IMR-90 (cell line): ENCODE results near the gene RBM8A. TPM values are rescaled to one million over a fixed set of nuclear protein-coding genes. Genes with fewer than 3 reads are reported as not detected.

Source experiments
- ATAC-seq: fragments of 200-7000 bp; cut with Tn5 transposase; 2 replicates; pipeline ENCODE4 v1.9.1; 2020; ENCODE audit warnings: low read depth, mild to moderate bottlenecking, moderate library complexity
- BruUV-seq: library from RNA; stranded (reverse); fragments of 400-500 nt; replicated peaks from 2 replicates; lab custom pipeline; 2021; lab: Mats Ljungman, UMichigan
- CTCF ChIA-PET: fragments of 300-600 bp; formaldehyde crosslinking; extraction: SDS; loops from one replicate; lab custom pipeline; 2021; ENCODE audit warnings: antibody characterized with exemption; lab: Yijun Ruan, JAX
- POLR2A ChIA-PET: fragments of 300-600 bp; sonication (Branson Sonifier 250); formaldehyde crosslinking; loops from one replicate; lab custom pipeline; 2022; ENCODE audit warnings: antibody characterized with exemption; ENCODE audit not compliant: unreplicated experiment; lab: Charles Lee
- DNase-seq: peaks from one replicate; pipeline ENCODE4 v3.0.0; 2013
- H2AFZ ChIP-seq: replicated peaks from 2 replicates; pipeline ENCODE3; 2013; ENCODE audit warnings: low read length, mild to moderate bottlenecking; ENCODE audit not compliant: poor library complexity
- H2AK5ac ChIP-seq: 2 replicates; pipeline ENCODE4 v1.6.1; 2013; ENCODE audit warnings: low read depth, low read length, inconsistent platforms
- H2AK9ac ChIP-seq: replicated peaks from 2 replicates; pipeline ENCODE3; 2013; ENCODE audit warnings: mild to moderate bottlenecking, low read depth, low read length, moderate library complexity; ENCODE audit not compliant: poor library complexity
- H2BK120ac ChIP-seq: 2 replicates; pipeline ENCODE4 v1.6.1; 2013; ENCODE audit warnings: low read depth, low read length, inconsistent platforms
- H2BK15ac ChIP-seq: 3 replicates; pipeline ENCODE4 v1.6.1; 2013; ENCODE audit warnings: low read depth, low read length, inconsistent platforms
- H2BK20ac ChIP-seq: 2 replicates; pipeline ENCODE4 v1.6.1; 2013; ENCODE audit warnings: low read depth, mild to moderate bottlenecking, inconsistent platforms, low read length, moderate library complexity
- H2BK5ac ChIP-seq: 2 replicates; pipeline ENCODE4 v1.6.1; 2013; ENCODE audit warnings: mild to moderate bottlenecking, low read depth, low read length, inconsistent platforms; ENCODE audit not compliant: poor library complexity, severe bottlenecking
- H3K14ac ChIP-seq: replicated peaks from 2 replicates; pipeline ENCODE4 v1.6.1; 2013; ENCODE audit warnings: low read depth, low read length, inconsistent platforms
- H3K18ac ChIP-seq: 2 replicates; pipeline ENCODE4 v1.6.1; 2013; ENCODE audit warnings: low read depth, low read length, control low read depth
- H3K23ac ChIP-seq: 2 replicates; pipeline ENCODE4 v1.6.1; 2013; ENCODE audit warnings: low read depth, low read length, inconsistent platforms
- H3K27ac ChIP-seq: 2 replicates; pipeline ENCODE4 v1.5.1; 2013; ENCODE audit warnings: mild to moderate bottlenecking, control low read depth, low read length; ENCODE audit not compliant: insufficient read depth
- H3K27me3 ChIP-seq: 2 replicates; pipeline ENCODE4 v1.6.1; 2013; ENCODE audit warnings: low read length; ENCODE audit not compliant: control insufficient read depth, insufficient read depth
- H3K36me3 ChIP-seq: 2 replicates; pipeline ENCODE4 v1.6.1; 2013; ENCODE audit warnings: low read length, mixed read lengths; ENCODE audit not compliant: control insufficient read depth, insufficient read depth
- H3K4ac ChIP-seq: 2 replicates; pipeline ENCODE4 v1.6.1; 2013; ENCODE audit warnings: low read depth, low read length, inconsistent platforms
- H3K4me1 ChIP-seq: 2 replicates; pipeline ENCODE4 v1.6.1; 2013; ENCODE audit warnings: low read length, mixed read lengths; ENCODE audit not compliant: control insufficient read depth, insufficient read depth
- H3K4me2 ChIP-seq: 2 replicates; pipeline ENCODE4 v1.6.1; 2013; ENCODE audit warnings: low read depth, mild to moderate bottlenecking, control low read depth, low read length, moderate library complexity
- H3K4me3 ChIP-seq: 2 replicates; pipeline ENCODE4 v1.5.1; 2013; ENCODE audit warnings: low read depth, mild to moderate bottlenecking, control low read depth, low read length, moderate library complexity; ENCODE audit not compliant: insufficient read depth
- H3K56ac ChIP-seq: 2 replicates; pipeline ENCODE4 v1.6.1; 2013; ENCODE audit warnings: low read length, inconsistent platforms; ENCODE audit not compliant: insufficient read depth; ENCODE audit errors: extremely low read depth
- H3K79me1 ChIP-seq, 2 experiments: 2 replicates each; pipeline ENCODE4 v1.6.1; 2013; ENCODE audit warnings: low read length in 2 of 2, inconsistent platforms in 1 of 2, low read depth in 1 of 2
- H3K9ac ChIP-seq: 2 replicates; pipeline ENCODE4 v1.6.1; 2013; ENCODE audit warnings: low read depth, low read length, control low read depth
- H3K9me1 ChIP-seq: 2 replicates; pipeline ENCODE4 v1.6.1; 2013; ENCODE audit warnings: low read length, inconsistent platforms; ENCODE audit not compliant: insufficient read depth
- H3K9me3 ChIP-seq: 2 replicates; pipeline ENCODE4 v1.6.1; 2013; ENCODE audit warnings: low read length; ENCODE audit not compliant: control insufficient read depth, insufficient read depth
- H4K20me1 ChIP-seq: 2 replicates; pipeline ENCODE4 v1.6.1; 2013; ENCODE audit warnings: low read length, inconsistent platforms; ENCODE audit not compliant: insufficient read depth
- H4K5ac ChIP-seq: 2 replicates; pipeline ENCODE4 v1.6.1; 2013; ENCODE audit warnings: mild to moderate bottlenecking, low read depth, low read length, control low read depth
- H4K8ac ChIP-seq, 2 experiments: 2 replicates each; pipeline ENCODE4 v1.6.1; 2013; ENCODE audit warnings: low read depth in 2 of 2, low read length in 2 of 2, control low read depth in 1 of 2, inconsistent platforms in 1 of 2
- H4K91ac ChIP-seq: 2 replicates; pipeline ENCODE4 v1.6.1; 2013; ENCODE audit warnings: low read depth, low read length, inconsistent platforms; ENCODE audit not compliant: insufficient read depth
- CEBPB ChIP-seq: IDR thresholded peaks from 2 replicates; pipeline ENCODE4 v1.6.1; 2012; ENCODE audit warnings: low read depth, low read length, improper control_type of control experiment
- CTCF ChIP-seq: conservative IDR thresholded peaks from 2 replicates; pipeline ENCODE4 v1.5.1; 2012; ENCODE audit warnings: mild to moderate bottlenecking, low read depth, low read length, improper control_type of control experiment
- MXI1 ChIP-seq: IDR thresholded peaks from 2 replicates; pipeline ENCODE4 v1.6.1; 2012; ENCODE audit warnings: low read depth, mild to moderate bottlenecking, low read length, moderate library complexity, borderline replicate concordance
- SMC3 ChIP-seq: fragments of 150-350 bp; IDR thresholded peaks from 2 replicates; pipeline ENCODE4 v1.6.1; 2016; ENCODE audit warnings: low read depth, mild to moderate bottlenecking, antibody characterized with exemption, low read length, moderate library complexity
- WGBS, 2 experiments: methylation state at CpG; one replicate each; pipeline versions ENCODE4 v1.1.5 to v1.1.7; 2013; ENCODE audit warnings: missing lambda C conversion rate in 2 of 2; ENCODE audit not compliant: insufficient read length in 1 of 2; ENCODE audit errors: extremely low coverage in 2 of 2; 5-methylcytosine and 5-hydroxymethylcytosine counted together
- dilution Hi-C: fragments of 300-500 bp; cut with HindIII; formaldehyde crosslinking; loops from one replicate; pipeline ENCODE4 v1.14.3; 2018; ENCODE audit warnings: low sequenced_read_pairs; ENCODE audit not compliant: unreplicated experiment
- in situ Hi-C: fragments of 300-500 bp; cut with MboI; formaldehyde crosslinking; loops from 3 replicates; pipeline ENCODE4 v1.14.3; 2019; ENCODE audit warnings: low sequenced_read_pairs, inconsistent platforms, mixed read lengths
- intact Hi-C: fragments of 100-400 bp; cut with micrococcal nuclease; formaldehyde crosslinking; loops from 2 replicates; pipeline ENCODE4 v1.10.0; 2022
- polyA plus RNA-seq, 3 experiments: library from polyadenylated mRNA; depleted of rRNA; stranded (reverse); fragments of >200 nt; gene quantifications; 2 replicates each; pipeline ENCODE4 v1.2.3, GENCODE V29; 2012; ENCODE audit warnings: low replicate concordance in 1 of 3
- total RNA-seq: library from RNA; depleted of rRNA; stranded (reverse); fragments of >200 nt; gene quantifications from 2 replicates; pipeline ENCODE4 v1.2.3, GENCODE V29; 2012

Gene RBM8A
- total and polyA plus RNA-seq, 2 of the 4 experiments (the other 2 are of a cell fraction), result 94.1 to 251 TPM

GRCh38 chr1:145953861-145954260, 26.6 kb upstream of the RBM8A start:
- Histone ChIP-seq H3K23ac (no peak overlapping the region), H3K9me3 (no peaks in the 10 kb centered on the region), H3K9ac (no peak overlapping the region), H3K4ac (no peak overlapping the region), H4K8ac (no peak overlapping the region), H4K91ac (no peak overlapping the region), H3K56ac (no peak overlapping the region), H4K5ac (no peak overlapping the region), H3K18ac (no peak overlapping the region), H2BK20ac (no peak overlapping the region), H2BK120ac (no peak overlapping the region), H3K4me3 (no peak overlapping the region), H4K20me1 (peaks cover 24% of the 10 kb centered on the region; the same call in 1 of the 2 replicates), H3K79me1 (peaks cover 29 to 71% of the 10 kb centered on the region in 2 experiments), H2AK5ac (no peak overlapping the region), H3K27me3 (no peaks in the 10 kb centered on the region), H3K4me2 (no peak overlapping the region), H3K14ac (no peak overlapping the region), H3K9me1 (peaks cover 15% of the 10 kb centered on the region), H2BK15ac (no peak overlapping the region), H3K27ac (no peak overlapping the region), H2BK5ac (no peak overlapping the region), H2AK9ac (no peak overlapping the region), H3K4me1 (peaks cover 2% of the 10 kb centered on the region; the same call in 1 of the 2 replicates), H3K36me3 (peaks cover 8% of the 10 kb centered on the region), H2AFZ (no peak overlapping the region)
- POLR2A ChIA-PET, result interaction anchor here (0.6 kb wide), 1 partner anchor 95 kb away, joined by 14 read pairs; the partner anchor contains the start of gene PIAS3
- WGBS, 2 experiments, result no CpG with 5 or more reads among the region's 6 CpGs
- in situ Hi-C loops, result no loop called here
- intact Hi-C loops, result loop anchor here (10.0 kb wide), 1 partner anchor 59 kb away; no protein-coding TSS in a partner anchor
- TF ChIP-seq SMC3 (no peak), CEBPB (no peak), MXI1 (no peak), CTCF (no peak)
- dilution Hi-C loops, result no loop called here
- no TSS peak for BruUV-seq
- DNase-seq (no peak), ATAC-seq (no peak)
- CTCF ChIA-PET, result interaction anchor here (0.6 kb wide), 2 partner anchors 26 to 84 kb away, joined by 3 read pairs; partner anchors contain the start of gene RBM8A
